H1 (cell line): ENCODE results near the gene IL31. TPM values are rescaled to one million over a fixed set of nuclear protein-coding genes. Genes with fewer than 3 reads are reported as not detected.

Experiments
- CTCF ChIA-PET: fragments of 300-600 bp; sonication (Branson Sonifier 250); formaldehyde crosslinking; loops from one replicate; lab custom pipeline; 2021; ENCODE audit not compliant: partially characterized antibody; lab: Charles Lee
- POLR2A ChIA-PET: fragments of 300-600 bp; sonication (Branson Sonifier 250); formaldehyde crosslinking; loops from one replicate; lab custom pipeline; 2021; ENCODE audit warnings: inconsistent platforms; ENCODE audit not compliant: partially characterized antibody; lab: Charles Lee
- DNase-seq, 2 experiments: peaks; one replicate each; pipeline versions ENCODE4 v3.0.0 to v3.0.0-alpha.2; 2010 to 2022; ENCODE audit warnings: low spot score in 2 of 2, low read depth in 1 of 2, mixed read lengths in 1 of 2
- FAIRE-seq: peaks from 2 replicates; lab custom pipeline; 2011; peaks lifted over from hg19 to GRCh38; lab: Jason Lieb, UNC
- H2AFZ ChIP-seq: 2 replicates; pipeline ENCODE4 v1.8.1; 2012; ENCODE audit warnings: low read length, inconsistent platforms
- H2AK5ac ChIP-seq: 2 replicates; pipeline ENCODE4 v1.6.1; 2013; ENCODE audit warnings: low read depth, low read length
- H2BK120ac ChIP-seq: replicated peaks from 2 replicates; pipeline ENCODE3; 2013; ENCODE audit warnings: low read depth, low read length, inconsistent platforms
- H2BK12ac ChIP-seq: 2 replicates; pipeline ENCODE4 v1.6.1; 2013; ENCODE audit warnings: low read depth, low read length
- H2BK15ac ChIP-seq: 2 replicates; pipeline ENCODE4 v1.6.1; 2013; ENCODE audit warnings: low read length
- H2BK20ac ChIP-seq: 2 replicates; pipeline ENCODE4 v1.6.1; 2013; ENCODE audit warnings: low read length
- H2BK5ac ChIP-seq: 2 replicates; pipeline ENCODE4 v1.6.1; 2013; ENCODE audit warnings: low read depth, low read length
- H3K14ac ChIP-seq: 2 replicates; pipeline ENCODE4 v1.6.1; 2013; ENCODE audit warnings: inconsistent platforms; ENCODE audit not compliant: insufficient read length
- H3K18ac ChIP-seq: 2 replicates; pipeline ENCODE4 v1.6.1; 2013; ENCODE audit warnings: low read length; ENCODE audit errors: extremely low read depth
- H3K23ac ChIP-seq: 2 replicates; pipeline ENCODE4 v1.6.1; 2013; ENCODE audit warnings: inconsistent platforms; ENCODE audit not compliant: insufficient read length
- H3K23me2 ChIP-seq: 2 replicates; pipeline ENCODE4 v1.6.1; 2013; ENCODE audit warnings: low read depth, low read length
- H3K27ac ChIP-seq: 2 replicates; pipeline ENCODE4 v1.6.1; 2011; ENCODE audit warnings: low read depth, low read length, inconsistent platforms
- H3K27me3 ChIP-seq, 4 experiments: replicated peaks in 1 of 4; 1 replicate in 1 of 4; 2 replicates in 3 of 4; pipeline versions ENCODE4 v1.6.1 to v1.8.1; 2011 to 2013; ENCODE audit warnings: low read length in 3 of 4, mild to moderate bottlenecking in 3 of 4, inconsistent platforms in 2 of 4, mixed read lengths in 2 of 4, moderate library complexity in 1 of 4; ENCODE audit not compliant: control insufficient read depth in 3 of 4, insufficient read depth in 3 of 4; ENCODE audit errors: extremely low read depth in 1 of 4
- H3K36me3 ChIP-seq, 4 experiments: 2 replicates each; pipeline versions ENCODE4 v1.6.1 to v1.8.1; 2011 to 2013; ENCODE audit warnings: mild to moderate bottlenecking in 4 of 4, low read length in 3 of 4, moderate library complexity in 2 of 4, control low read depth in 1 of 4, inconsistent platforms in 1 of 4; ENCODE audit not compliant: insufficient read depth in 4 of 4, control insufficient read depth in 2 of 4
- H3K4ac ChIP-seq: replicated peaks from 2 replicates; pipeline ENCODE3; 2013; ENCODE audit warnings: low read length, low read depth, mixed read lengths, inconsistent platforms; ENCODE audit not compliant: insufficient read length
- H3K4me1 ChIP-seq, 4 experiments: replicated peaks in 1 of 4; 1 replicate in 1 of 4; 2 replicates in 3 of 4; pipeline versions ENCODE4 v1.6.1 to v1.8.1; 2011 to 2013; ENCODE audit warnings: low read length in 3 of 4, inconsistent platforms in 2 of 4, mixed read lengths in 1 of 4; ENCODE audit not compliant: insufficient read depth in 4 of 4, control insufficient read depth in 3 of 4
- H3K4me2 ChIP-seq, 2 experiments: 2 replicates each; pipeline versions ENCODE4 v1.6.1 to v1.8.1; 2011 to 2013; ENCODE audit warnings: low read depth in 2 of 2, low read length in 2 of 2, control low read depth in 1 of 2, inconsistent platforms in 1 of 2, mild to moderate bottlenecking in 1 of 2; ENCODE audit not compliant: insufficient read depth in 1 of 2
- H3K4me3 ChIP-seq, 4 experiments: fragments of 200-600, 300-600 bp in 1 of 4; sonication (generic), shearing (Covaris generic), sonication (Bioruptor Twin) in 1 of 4; 2 replicates each; pipeline versions ENCODE4 v1.5.1 to v1.8.1; 2011 to 2016; ENCODE audit warnings: low read length in 4 of 4, low read depth in 3 of 4, control low read depth in 2 of 4, inconsistent platforms in 2 of 4, mild to moderate bottlenecking in 2 of 4, mixed read lengths in 1 of 4, moderate library complexity in 1 of 4; ENCODE audit not compliant: insufficient read depth in 2 of 4; ENCODE audit errors: extremely low read depth in 1 of 4
- H3K56ac ChIP-seq: replicated peaks from 2 replicates; pipeline ENCODE3; 2013; ENCODE audit warnings: low read depth, mild to moderate bottlenecking, mixed read lengths, low read length, inconsistent platforms; ENCODE audit not compliant: insufficient read length
- H3K79me1 ChIP-seq: 2 replicates; pipeline ENCODE4 v1.6.1; 2013; ENCODE audit warnings: low read depth, low read length, control low read depth
- H3K79me2 ChIP-seq, 2 experiments: 2 replicates each; pipeline versions ENCODE4 v1.6.1 to v1.8.1; 2012 to 2013; ENCODE audit warnings: low read length in 2 of 2, mild to moderate bottlenecking in 2 of 2, inconsistent platforms in 1 of 2; ENCODE audit not compliant: insufficient read depth in 2 of 2, control insufficient read depth in 1 of 2
- H3K9ac ChIP-seq, 4 experiments: replicated peaks in 1 of 4; 1 replicate in 1 of 4; 2 replicates in 3 of 4; pipeline versions ENCODE4 v1.6.1 to v1.8.1; 2011 to 2013; ENCODE audit warnings: low read depth in 3 of 4, low read length in 3 of 4, control low read depth in 2 of 4, mild to moderate bottlenecking in 2 of 4, moderate library complexity in 2 of 4, inconsistent platforms in 1 of 4; ENCODE audit errors: extremely low read depth in 1 of 4
- H3K9me3 ChIP-seq, 2 experiments: 2 replicates each; pipeline versions ENCODE4 v1.6.1 to v1.8.1; 2012 to 2013; ENCODE audit warnings: mild to moderate bottlenecking in 2 of 2, moderate library complexity in 2 of 2, control low read depth in 1 of 2, inconsistent platforms in 1 of 2, low read depth in 1 of 2, low read length in 1 of 2, mixed read lengths in 1 of 2; ENCODE audit not compliant: insufficient read depth in 2 of 2
- H4K20me1 ChIP-seq, 2 experiments: replicated peaks in 1 of 2; 2 replicates each; pipeline versions ENCODE3 to v1.8.1; 2011 to 2013; ENCODE audit warnings: inconsistent platforms in 2 of 2, low read length in 2 of 2, mild to moderate bottlenecking in 1 of 2; ENCODE audit not compliant: insufficient read depth in 2 of 2, control insufficient read depth in 1 of 2
- H4K5ac ChIP-seq: 2 replicates; pipeline ENCODE4 v1.6.1; 2013; ENCODE audit warnings: low read length, low read depth, mixed read lengths, inconsistent platforms; ENCODE audit not compliant: insufficient read length
- H4K8ac ChIP-seq: 2 replicates; pipeline ENCODE4 v1.8.0; 2013; ENCODE audit warnings: mild to moderate bottlenecking, moderate library complexity, low read length, inconsistent platforms; ENCODE audit not compliant: insufficient read depth; ENCODE audit errors: extremely low read depth
- H4K91ac ChIP-seq: replicated peaks from 2 replicates; pipeline ENCODE3; 2013; ENCODE audit warnings: low read length, mixed read lengths, inconsistent platforms; ENCODE audit not compliant: insufficient read length
- KDM4A ChIP-seq: IDR thresholded peaks from one replicate; pipeline ENCODE4 v1.7.1; 2012; ENCODE audit warnings: low read depth, mild to moderate bottlenecking, moderate library complexity, low read length, inconsistent platforms; ENCODE audit not compliant: severe bottlenecking
- SAP30 ChIP-seq: fragments of 300-600 bp; sonication (generic); IDR thresholded peaks from 2 replicates; pipeline ENCODE4 v1.7.1; 2012; ENCODE audit warnings: low read length, moderate library complexity, mild to moderate bottlenecking, inconsistent platforms; ENCODE audit not compliant: insufficient read depth, insufficient replicate concordance
- WGBS, 2 experiments: shearing (Covaris generic) in 1 of 2; methylation state at CpG; one replicate each; pipeline versions ENCODE4 v1.1.6 to v1.1.7; 2013 to 2015; ENCODE audit warnings: low lambda C conversion rate in 2 of 2, mixed read lengths in 2 of 2, inconsistent platforms in 1 of 2, low coverage in 1 of 2, missing lambda C conversion rate in 1 of 2; ENCODE audit not compliant: insufficient replicate concordance in 2 of 2, insufficient coverage in 1 of 2, insufficient read length in 1 of 2; ENCODE audit errors: extremely low coverage in 1 of 2, missing lambda C conversion rate in 1 of 2; 5-methylcytosine and 5-hydroxymethylcytosine counted together
- polyA plus RNA-seq, 7 experiments: library from polyadenylated mRNA; depleted of rRNA in 3 of 7; stranded (reverse) in 5 of 7; unstranded in 2 of 7; fragments of >200 nt in 5 of 7; fragments of 200-250 nt in 2 of 7; gene quantifications; 1 replicate in 5 of 7; 2 replicates in 1 of 7; 4 replicates in 1 of 7; pipeline versions ENCODE4 v1.2.1 to v1.2.3, GENCODE V29; 2011 to 2013; ENCODE audit warnings: missing spikeins in 2 of 7, mixed read lengths in 2 of 7
- total RNA-seq: library from RNA; stranded (reverse); fragmentation: NEBNext Ultra II Directional; extraction: Animal tissue kit (Norgen Biotek cat#: 25700); gene quantifications from 2 replicates; pipeline ENCODE4 v1.2.1, GENCODE V29; 2021

IL31 gene
- total and polyA plus RNA-seq, 2 of the 8 experiments (the other 6 are each of a cell fraction or from before 2014, with no cell fraction given), result not detected

GRCh38 chr12:122189626-122190475 is 15.8 kb upstream of the IL31 start:
- Histone ChIP-seq H2BK120ac (no peak overlapping the region), H4K20me1 (no peaks in the 10 kb centered on the region), H2AK5ac (no peak overlapping the region), H3K14ac (no peak overlapping the region), H4K5ac (no peak overlapping the region), H3K27me3 (no peaks in the 10 kb centered on the region; a peak in 1 of 7 replicates), H3K23ac (no peak overlapping the region), H2BK12ac (no peak overlapping the region), H4K8ac (no peak overlapping the region), H2AFZ (no peak overlapping the region), H3K4me3 (no peak overlapping the region), H3K36me3 (no peaks in the 10 kb centered on the region), H3K4ac (no peak overlapping the region), H3K4me2 (no peak overlapping the region), H3K79me1 (no peaks in the 10 kb centered on the region), H3K23me2 (no peaks in the 10 kb centered on the region), H3K18ac (no peak overlapping the region), H3K4me1 (peaks cover 0 to 4% (median under 1%) of the 10 kb centered on the region in 4 experiments; a peak in 2 of 7 replicates), H2BK15ac (no peak overlapping the region), H3K56ac (no peak overlapping the region), H4K91ac (peak overlapping the region; percentile 30), H2BK5ac (no peak overlapping the region), H3K9me3 (no peaks in the 10 kb centered on the region), H3K27ac (no peak overlapping the region), H3K79me2 (no peaks in the 10 kb centered on the region), H2BK20ac (no peak overlapping the region), H3K9ac (no peak overlapping the region)
- DNase-seq (no peak), FAIRE-seq (no peak)
- ChIA-PET POLR2A (no interaction called here), CTCF (interaction anchor here (0.7 to 4.8 kb wide), 36 partner anchors 7 to 249 kb away, joined by 3 to 27 read pairs (median 5); partner anchors contain the start of genes B3GNT4, IL31 and LRRC43)
- 90% methylated on average over 33 of the region's 34 CpGs; no CpG with 5 or more reads in 1 of the 2 experiments for WGBS, 2 experiments
- TF ChIP-seq SAP30 (no peak), KDM4A (no peak)
